HepG2 (cell line): ENCODE results near the gene PSENEN. TPM values are rescaled to one million over a fixed set of nuclear protein-coding genes. Genes with fewer than 3 reads are reported as not detected.
A peak's percentile ranks its signal among the peaks of the same experiment; 100 is the strongest.

ENCODE experiments used
- HDAC2 ChIP-seq: sonication (generic); formaldehyde crosslinking; IDR thresholded peaks from 2 replicates; pipeline ENCODE4 v1.4.0; 2020; ENCODE audit warnings: missing genetic modification reagents
- HNF4A ChIP-seq: sonication (generic); formaldehyde crosslinking; IDR thresholded peaks from 2 replicates; pipeline ENCODE4 v1.4.0; 2020; ENCODE audit warnings: missing genetic modification reagents
- HNRNPK ChIP-seq: fragments of 200-400 bp; formaldehyde crosslinking; IDR thresholded peaks from 2 replicates; pipeline ENCODE4 v1.6.1; 2018; ENCODE audit warnings: low read length, low read depth, moderate library complexity, mild to moderate bottlenecking; ENCODE audit not compliant: poor library complexity, severe bottlenecking
- IKZF1 ChIP-seq: fragments of 450-650 bp; IDR thresholded peaks from 2 replicates; pipeline ENCODE4 v1.7.1; 2016
- IRF2 ChIP-seq: IDR thresholded peaks from 2 replicates; pipeline ENCODE4 v1.6.1; 2018; ENCODE audit warnings: missing genetic modification reagents, missing compliant biosample characterization
- JUND ChIP-seq: sonication (generic); formaldehyde crosslinking; IDR thresholded peaks from 2 replicates; pipeline ENCODE4 v1.8.0; 2022; ENCODE audit warnings: mild to moderate bottlenecking, missing genetic modification reagents
- NFKB2 ChIP-seq: sonication (generic); formaldehyde crosslinking; IDR thresholded peaks from 2 replicates; pipeline ENCODE4 v1.4.0; 2020; ENCODE audit warnings: missing genetic modification reagents, borderline replicate concordance
- SIX4 ChIP-seq: sonication (generic); formaldehyde crosslinking; IDR thresholded peaks from 2 replicates; pipeline ENCODE4 v1.4.0; 2020; ENCODE audit warnings: missing genetic modification reagents
- ZBTB21 ChIP-seq: sonication (generic); formaldehyde crosslinking; IDR thresholded peaks from 2 replicates; pipeline ENCODE4 v1.4.0; 2020; ENCODE audit warnings: missing genetic modification reagents
- ZNF12 ChIP-seq: sonication (generic); formaldehyde crosslinking; IDR thresholded peaks from 2 replicates; pipeline ENCODE4 v1.5.0; 2020; ENCODE audit warnings: missing genetic modification reagents
- ZNF234 ChIP-seq: sonication (generic); formaldehyde crosslinking; conservative IDR thresholded peaks from 2 replicates; pipeline ENCODE4 v1.5.1; 2020; ENCODE audit warnings: mild to moderate bottlenecking, missing genetic modification reagents
- ZNF260 ChIP-seq: sonication (generic); formaldehyde crosslinking; IDR thresholded peaks from 2 replicates; pipeline ENCODE4 v1.4.0; 2020; ENCODE audit warnings: missing genetic modification reagents, low read depth, mild to moderate bottlenecking, borderline replicate concordance
- ZNF280D ChIP-seq: sonication (generic); formaldehyde crosslinking; IDR thresholded peaks from 2 replicates; pipeline ENCODE4 v1.5.1; 2020; ENCODE audit warnings: mild to moderate bottlenecking, missing genetic modification reagents
- ZSCAN20 ChIP-seq: sonication (generic); formaldehyde crosslinking; IDR thresholded peaks from 2 replicates; pipeline ENCODE4 v1.4.0; 2020; ENCODE audit warnings: missing genetic modification reagents, mild to moderate bottlenecking, borderline replicate concordance
- polyA plus RNA-seq, 8 experiments: library from polyadenylated mRNA; depleted of rRNA in 3 of 8; stranded (reverse) in 7 of 8; unstranded in 1 of 8; fragments of >200 nt; fragmentation: Illumina TruSeq in 4 of 8; extraction: Trizol in 4 of 8; gene quantifications; 2 replicates each; pipeline versions ENCODE4 v1.2.1 to v1.2.3, GENCODE V29; 2011 to 2016; ENCODE audit warnings: low read depth in 4 of 8, missing spikeins in 1 of 8, mixed read lengths in 1 of 8; ENCODE audit not compliant: insufficient read depth in 1 of 8
- total RNA-seq, 5 experiments: library from RNA; depleted of rRNA; stranded (reverse); fragments of >200 nt; fragmentation: Illumina TruSeq; extraction: Trizol; gene quantifications; 2 replicates each; pipeline ENCODE4 v1.2.3, GENCODE V29; 2016; ENCODE audit warnings: low read depth in 1 of 5
- TF ChIP-seq, protein P1 (sequence below): sonication (generic); formaldehyde crosslinking; IDR thresholded peaks from 2 replicates; pipeline ENCODE4 v1.5.0; 2020; ENCODE audit warnings: missing genetic modification reagents
- TF ChIP-seq, protein P2 (sequence below): sonication (generic); formaldehyde crosslinking; IDR thresholded peaks from 2 replicates; pipeline ENCODE4 v1.8.1; 2023; ENCODE audit warnings: missing genetic modification reagents, inconsistent platforms, borderline replicate concordance

Gene PSENEN
- total and polyA plus RNA-seq, 2 of the 13 experiments (the other 11 are each of a cell fraction or from before 2014, with no cell fraction given), result 16.9 to 34.2 TPM

- TF ChIP-seq SIX4 (no peak), ZNF280D (no peak), IKZF1 (no peak), ZNF260 (CRISPR knock-in tag) (no peak), HNF4A (CRISPR knock-in tag) (peak; percentile 79), ZNF234 (no peak), ZSCAN20 (no peak), ZNF12 (CRISPR knock-in tag) (no peak), NFKB2 (CRISPR knock-in tag) (peak; percentile 22; the same call in 1 of the 2 replicates), HDAC2 (no peak), ZBTB21 (CRISPR knock-in tag) (no peak), IRF2 (CRISPR knock-in tag) (no peak), HNRNPK (no peak), JUND (CRISPR knock-in tag) (no peak)
- TF ChIP-seq, protein P1, sequence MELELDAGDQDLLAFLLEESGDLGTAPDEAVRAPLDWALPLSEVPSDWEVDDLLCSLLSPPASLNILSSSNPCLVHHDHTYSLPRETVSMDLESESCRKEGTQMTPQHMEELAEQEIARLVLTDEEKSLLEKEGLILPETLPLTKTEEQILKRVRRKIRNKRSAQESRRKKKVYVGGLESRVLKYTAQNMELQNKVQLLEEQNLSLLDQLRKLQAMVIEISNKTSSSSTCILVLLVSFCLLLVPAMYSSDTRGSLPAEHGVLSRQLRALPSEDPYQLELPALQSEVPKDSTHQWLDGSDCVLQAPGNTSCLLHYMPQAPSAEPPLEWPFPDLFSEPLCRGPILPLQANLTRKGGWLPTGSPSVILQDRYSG, result no peak
- TF ChIP-seq, protein P2, sequence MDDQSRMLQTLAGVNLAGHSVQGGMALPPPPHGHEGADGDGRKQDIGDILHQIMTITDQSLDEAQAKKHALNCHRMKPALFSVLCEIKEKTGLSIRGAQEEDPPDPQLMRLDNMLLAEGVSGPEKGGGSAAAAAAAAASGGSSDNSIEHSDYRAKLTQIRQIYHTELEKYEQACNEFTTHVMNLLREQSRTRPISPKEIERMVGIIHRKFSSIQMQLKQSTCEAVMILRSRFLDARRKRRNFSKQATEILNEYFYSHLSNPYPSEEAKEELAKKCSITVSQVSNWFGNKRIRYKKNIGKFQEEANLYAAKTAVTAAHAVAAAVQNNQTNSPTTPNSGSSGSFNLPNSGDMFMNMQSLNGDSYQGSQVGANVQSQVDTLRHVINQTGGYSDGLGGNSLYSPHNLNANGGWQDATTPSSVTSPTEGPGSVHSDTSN (CRISPR knock-in tag), result no peak
Measured at GRCh38 chr19:35786299-35787160, 41.1 kb downstream of the PSENEN start (continued).
